Fibroblast of skin of right quadriceps (primary cell): ENCODE results near the gene GP1BB.

Source experiments
- DNase-seq: peaks from one replicate; pipeline ENCODE4 v3.0.0-alpha.2; 2013

GP1BB gene

DNA sequence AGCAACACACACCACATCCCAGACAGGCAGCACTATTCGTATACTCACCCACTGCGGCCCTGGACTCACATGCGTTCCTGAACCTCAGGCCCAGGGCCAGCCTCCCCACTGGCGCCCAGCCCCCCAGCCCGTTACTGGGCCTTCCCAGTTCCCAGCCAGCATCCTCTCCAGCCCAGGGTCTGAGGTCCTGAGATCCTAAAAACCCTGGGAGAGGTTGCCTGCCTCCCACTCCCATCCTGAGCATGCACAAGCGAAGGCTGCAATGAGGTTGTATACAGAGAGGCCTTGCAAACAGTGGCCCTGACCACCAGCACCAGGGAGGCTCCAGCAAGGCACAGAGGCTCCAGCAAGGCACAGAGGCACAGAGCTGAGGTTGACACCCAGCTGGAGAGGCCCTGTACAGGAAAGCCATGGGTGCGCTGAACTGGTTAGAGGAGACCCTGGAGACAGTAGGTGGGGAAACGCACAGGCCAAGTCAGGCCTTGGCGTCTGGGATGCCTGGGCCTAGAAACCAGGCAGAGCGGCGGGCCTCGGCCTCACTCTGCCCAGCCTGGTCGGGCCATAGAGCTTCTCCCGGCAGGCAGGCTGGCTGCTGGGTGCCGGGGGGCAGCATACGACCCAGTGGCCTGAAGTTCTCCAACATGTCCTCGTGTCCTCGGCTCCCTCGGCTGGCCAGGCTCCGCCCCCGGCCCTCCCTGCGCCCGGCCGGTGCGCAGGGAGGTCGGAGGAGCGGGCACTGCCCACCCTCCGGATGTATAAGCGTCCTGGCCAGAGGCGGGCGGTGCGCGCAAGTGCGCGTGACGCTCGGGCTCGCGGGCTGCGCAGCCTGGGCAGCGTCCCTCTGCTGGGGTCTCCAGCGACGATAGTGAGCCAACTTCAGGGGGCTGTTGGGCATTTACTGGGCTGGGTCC, 34.9 kb downstream of the GP1BB start:
- no peak for DNase-seq

DNA sequence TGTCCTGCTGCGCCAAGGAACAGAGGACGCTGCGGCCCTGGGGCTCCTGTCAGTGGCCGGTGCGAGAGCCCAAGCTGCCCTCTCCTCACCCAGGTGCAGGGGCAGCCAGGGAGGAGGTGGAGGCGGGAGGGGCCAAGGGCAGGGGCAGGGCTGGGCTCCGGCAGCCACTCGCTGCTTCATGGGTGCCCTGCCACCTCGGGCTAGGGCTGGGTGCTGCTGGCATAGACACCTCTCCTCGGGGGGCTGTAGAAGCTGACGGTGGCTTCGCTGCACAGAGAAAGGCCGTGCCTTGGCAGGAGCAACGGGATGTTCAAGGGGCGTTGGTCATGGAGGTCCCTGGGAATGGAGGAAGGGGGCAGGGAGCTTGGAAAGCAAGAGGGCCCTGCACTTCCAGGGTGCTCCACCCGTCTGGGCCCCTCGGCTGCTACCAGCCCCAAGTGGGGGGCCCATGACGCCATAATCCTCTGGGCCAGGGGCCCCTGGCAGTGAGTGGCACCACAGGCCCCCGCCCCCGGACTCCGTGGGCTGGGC, 35.6 kb downstream of the GP1BB start:
- no peak for DNase-seq

DNA sequence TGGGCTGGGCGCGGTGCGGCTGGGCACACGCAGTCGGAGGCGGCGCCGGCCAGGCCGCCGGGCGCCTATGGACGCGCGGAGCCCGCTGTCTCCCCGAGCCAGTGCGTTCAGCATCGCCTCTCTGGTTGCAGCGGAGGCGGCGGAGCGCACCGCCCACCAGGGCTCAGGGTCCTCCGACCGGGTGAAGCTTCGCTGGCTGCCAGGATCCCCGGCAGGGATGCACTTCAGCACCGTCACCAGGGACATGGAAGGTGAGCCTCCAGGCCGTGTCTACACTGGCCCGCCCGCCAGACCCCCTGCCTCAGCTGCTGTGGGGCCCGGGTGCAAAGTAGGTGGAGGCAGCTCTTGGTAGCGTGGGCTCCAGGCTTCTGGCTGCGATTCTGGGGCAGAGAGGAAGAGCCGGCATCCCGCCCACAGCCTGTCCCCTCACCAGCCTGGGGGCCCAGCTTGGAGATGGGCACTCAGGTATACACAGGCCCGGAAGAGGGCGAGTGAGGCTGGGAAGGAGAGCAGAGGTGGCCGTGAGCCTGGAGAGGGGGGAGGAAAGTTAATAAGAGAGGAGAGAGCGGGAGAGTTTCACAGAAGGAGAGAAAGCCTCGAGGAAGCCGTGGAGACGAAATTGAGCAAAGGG, 36.2 kb downstream of the GP1BB start:
- DNase-seq: no peak

DNA sequence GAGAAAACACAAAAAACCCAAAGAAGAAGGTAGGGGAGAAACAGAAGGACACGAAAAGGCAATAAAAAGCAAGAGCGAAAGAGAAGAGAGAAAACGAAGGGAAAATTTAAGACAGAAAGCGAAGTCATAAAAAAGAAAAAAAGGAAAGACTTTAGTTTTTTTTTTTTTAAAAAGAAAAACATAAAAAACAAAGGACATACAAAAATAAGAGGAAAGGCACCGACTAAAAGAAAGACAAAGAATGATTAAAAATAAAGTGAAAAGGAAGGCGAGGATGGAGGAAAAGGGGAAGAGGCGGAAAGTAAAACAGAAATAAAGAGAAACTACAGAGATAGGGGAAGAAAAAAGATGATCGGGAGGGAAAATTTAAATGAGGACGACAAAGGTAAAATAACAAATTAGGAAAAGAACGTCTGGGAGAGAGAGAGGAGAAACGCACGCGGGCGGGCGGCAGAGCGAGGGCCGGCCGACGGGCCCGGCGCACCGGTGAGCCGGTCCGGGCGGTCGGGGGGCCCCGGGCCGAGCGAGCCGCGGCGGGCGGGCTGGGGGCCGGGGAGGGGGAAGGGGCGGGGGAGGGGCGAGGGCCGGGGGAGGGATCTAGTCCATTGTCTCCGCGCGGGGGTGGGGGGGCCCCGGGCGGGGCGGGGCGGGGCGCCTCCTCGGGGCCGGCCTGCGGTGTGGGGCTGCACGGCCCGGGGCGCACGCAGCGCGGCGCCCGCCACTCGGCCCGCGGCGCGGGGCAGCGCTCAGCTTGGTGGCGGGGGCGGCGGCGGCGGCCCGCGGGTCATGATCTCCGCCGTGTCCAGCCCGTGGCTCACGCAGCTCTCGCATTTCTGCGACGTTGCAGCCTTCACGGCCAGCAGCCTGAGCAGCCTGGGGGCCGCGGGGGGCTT, 37.0 kb downstream of the GP1BB start, which contains the start of gene TBX1:
Gene TBX1, plus strand, starts transcription at position 721 of the 893 bp plus-strand sequence. Its CDS starts 66 bp downstream, at position 787.
- DNase-seq: no peak

DNA sequence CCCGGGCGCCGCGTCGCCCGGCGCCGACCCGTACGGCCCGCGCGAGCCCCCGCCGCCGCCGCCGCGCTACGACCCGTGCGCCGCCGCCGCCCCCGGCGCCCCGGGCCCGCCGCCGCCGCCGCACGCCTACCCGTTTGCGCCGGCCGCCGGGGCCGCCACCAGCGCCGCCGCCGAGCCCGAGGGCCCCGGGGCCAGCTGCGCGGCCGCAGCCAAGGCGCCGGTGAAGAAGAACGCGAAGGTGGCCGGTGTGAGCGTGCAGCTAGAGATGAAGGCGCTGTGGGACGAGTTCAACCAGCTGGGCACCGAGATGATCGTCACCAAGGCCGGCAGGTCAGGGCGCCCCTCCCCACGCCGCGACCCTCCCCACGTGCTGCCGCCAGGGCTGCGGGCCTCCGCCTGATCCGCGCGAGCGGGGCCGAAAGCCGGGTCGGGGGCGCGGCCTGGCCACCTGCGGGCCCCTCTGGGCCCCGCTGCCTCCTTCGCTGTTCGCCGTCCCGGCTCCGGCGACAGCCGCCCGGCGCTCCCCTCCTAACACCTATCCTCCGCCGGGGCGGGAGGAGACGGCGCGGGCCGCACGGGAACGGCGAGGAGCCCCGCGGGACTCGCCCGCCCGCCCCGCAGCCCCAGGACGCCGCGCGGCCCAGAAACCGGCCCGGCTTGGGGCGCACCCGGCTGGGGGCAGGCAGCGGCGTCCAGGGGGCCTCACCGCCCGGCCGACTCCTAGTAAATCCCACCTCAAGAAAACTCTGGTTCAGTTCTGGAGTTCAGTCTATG, 37.8 kb downstream of the GP1BB start:
- no peak for DNase-seq

DNA sequence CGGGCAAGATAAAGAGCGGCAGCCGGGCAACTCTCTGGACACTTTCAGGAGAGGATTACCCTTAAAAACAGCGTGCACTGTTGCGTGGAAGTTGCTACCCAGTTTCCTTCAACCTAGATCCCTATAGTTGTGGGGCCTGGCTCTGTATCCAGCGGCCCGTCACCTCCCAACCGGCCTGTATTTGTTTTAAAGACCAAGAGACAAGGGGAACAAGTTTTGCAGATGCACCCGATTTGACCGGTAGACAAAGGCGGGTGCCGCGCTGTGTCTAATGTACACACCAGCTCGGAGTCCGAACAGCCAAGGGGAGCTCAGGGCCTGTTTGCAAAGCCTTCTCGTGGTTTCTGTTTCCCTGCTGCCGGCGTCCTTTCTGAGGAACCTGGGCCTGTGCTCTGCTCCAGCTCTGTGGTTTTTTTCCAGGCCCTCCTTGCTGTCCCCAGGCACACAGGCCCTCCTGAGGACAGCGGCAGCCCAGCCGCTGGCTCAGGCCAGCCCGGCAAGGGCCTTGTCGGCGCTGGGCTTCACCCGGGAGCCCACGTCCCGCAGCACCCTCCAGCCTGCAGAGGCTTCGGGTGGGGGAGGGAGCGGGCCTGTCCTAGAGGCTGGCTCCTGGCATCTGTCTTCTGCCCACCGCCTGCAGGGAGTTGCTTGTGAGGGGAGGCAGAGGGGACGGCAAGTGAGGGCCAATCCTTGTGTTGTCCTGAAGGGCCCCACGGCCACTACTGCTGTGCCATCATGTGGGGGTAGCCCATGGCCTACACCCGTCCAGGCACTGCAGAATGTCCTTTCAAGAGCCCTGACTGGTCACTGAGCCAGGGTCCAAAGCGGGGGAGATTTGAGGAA, 38.6 kb downstream of the GP1BB start:
- peak; percentile 17 for DNase-seq

DNA sequence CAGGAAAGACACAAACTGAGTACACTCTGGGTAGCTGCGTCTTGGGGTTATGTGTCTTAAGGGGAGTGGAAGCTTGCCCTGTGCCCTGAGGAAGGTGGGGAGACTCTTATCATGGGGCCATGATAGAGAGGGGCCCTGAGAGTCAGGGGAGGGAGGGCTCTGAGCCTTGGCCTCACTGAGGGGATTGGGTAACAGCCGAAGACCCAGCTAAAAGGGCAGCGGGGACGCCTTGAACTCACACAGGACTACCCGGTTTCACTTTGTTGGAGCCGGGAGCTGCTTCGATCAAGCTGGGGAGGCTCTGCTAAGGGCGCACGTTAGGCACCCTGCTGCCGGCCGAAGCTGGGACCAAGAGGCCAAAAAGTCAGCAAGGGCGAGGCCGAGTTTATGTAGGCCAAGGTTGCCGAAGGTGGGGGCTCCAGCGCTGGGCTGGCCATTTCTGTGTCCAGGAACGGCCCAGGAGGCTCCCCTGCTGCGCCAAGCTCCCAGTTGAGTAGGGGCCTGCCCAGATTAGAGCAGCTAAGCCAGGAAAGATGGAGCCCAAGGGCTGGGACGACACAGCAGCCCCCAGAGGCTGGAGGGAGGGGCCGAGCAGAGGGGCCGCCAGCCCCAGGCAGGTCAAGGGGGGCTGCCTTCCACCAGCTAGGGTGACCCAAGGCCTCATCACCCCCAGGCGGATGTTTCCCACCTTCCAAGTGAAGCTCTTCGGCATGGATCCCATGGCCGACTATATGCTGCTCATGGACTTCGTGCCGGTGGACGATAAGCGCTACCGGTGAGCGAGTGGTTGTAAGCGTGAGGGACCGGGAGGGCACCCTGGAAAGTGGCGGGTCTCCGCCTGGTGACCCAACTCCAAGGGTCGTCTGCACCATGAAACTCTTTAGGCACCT, 39.5 kb downstream of the GP1BB start:
- DNase-seq: no peak

DNA sequence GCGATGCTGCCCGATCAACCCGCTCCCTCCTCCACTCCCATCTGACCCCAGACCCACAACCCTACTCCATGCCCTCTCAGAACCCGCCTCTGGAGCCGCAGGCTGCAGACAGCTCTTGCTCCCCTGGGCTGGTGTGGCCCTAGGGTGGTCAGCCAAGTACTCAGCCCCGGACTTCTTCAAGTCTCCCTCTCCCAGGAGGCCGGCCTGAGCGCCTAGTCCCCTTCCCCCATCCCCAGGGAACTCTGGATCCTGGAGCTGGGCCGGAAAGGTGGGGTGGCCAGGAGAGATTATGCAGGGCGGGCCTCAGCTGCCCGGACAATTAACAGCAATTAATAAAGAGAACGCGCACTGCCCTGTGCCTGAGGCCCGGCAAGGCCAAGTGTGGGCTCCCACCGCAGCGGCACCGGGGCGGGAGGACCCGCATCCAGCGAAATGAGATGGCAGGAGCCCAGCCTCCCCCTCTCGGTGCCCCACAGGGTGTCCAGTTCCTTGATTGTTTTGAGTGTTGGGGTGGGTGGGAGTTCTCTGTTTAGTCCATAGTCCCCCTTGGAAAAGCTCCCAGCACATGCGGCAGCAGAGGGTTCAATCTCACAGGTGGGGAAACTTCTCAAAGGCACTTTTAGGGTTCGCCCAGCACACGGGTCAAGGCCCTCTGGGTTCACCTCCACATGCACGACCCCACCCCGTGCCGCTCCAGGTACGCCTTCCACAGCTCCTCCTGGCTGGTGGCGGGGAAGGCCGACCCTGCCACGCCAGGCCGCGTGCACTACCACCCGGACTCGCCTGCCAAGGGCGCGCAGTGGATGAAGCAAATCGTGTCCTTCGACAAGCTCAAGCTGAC, 40.3 kb downstream of the GP1BB start:
- no peak for DNase-seq

DNA sequence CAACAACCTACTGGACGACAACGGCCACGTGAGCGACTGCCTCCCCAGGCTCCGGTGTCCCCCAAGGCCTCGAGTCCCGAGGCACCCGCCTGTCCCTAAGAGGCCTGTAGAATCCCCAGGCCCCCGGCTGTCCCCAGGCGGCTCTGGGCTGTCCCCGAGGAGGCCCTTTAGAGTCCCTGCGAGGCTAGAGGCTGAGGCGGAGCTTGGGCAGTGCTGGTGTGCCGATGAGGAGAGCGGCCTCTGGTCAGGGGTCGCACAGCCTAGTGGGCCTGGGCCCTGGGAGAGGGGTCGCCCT, 40.9 kb downstream of the GP1BB start:
- DNase-seq: no peak

DNA sequence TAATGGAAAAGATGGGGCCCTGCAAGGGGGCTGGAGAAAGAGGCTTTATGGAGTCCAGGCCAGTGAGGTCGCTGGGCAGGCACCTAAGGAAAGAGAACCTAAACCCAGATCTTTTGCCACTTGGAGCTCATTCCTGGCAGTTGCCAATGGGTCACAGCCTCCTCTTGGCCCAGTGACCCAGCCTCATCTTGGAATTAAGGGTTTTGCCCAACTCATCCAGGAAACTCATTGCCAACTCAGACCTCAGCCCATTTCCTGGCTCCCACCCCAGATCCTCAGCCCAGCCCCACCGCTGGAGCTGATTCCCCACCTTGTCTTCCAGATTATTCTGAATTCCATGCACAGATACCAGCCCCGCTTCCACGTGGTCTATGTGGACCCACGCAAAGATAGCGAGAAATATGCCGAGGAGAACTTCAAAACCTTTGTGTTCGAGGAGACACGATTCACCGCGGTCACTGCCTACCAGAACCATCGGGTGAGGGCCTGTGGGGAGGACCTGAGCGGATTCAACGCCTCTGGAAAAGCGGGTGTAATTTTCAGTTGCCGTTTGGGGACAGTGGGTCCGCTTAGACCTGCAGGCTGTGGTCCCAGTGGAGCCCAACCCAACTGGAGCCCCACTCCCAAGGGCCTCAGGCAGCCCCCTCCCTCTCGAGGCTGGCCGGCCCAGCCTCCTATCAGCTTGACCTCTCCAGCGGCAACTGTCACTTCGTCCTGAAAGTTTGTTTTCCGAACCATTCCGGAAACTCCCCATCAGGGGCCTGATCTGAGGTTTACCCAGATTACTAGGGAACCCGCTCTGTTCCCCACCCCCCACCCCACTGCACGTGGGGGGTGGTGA, 41.5 kb downstream of the GP1BB start:
- DNase-seq: no peak

DNA sequence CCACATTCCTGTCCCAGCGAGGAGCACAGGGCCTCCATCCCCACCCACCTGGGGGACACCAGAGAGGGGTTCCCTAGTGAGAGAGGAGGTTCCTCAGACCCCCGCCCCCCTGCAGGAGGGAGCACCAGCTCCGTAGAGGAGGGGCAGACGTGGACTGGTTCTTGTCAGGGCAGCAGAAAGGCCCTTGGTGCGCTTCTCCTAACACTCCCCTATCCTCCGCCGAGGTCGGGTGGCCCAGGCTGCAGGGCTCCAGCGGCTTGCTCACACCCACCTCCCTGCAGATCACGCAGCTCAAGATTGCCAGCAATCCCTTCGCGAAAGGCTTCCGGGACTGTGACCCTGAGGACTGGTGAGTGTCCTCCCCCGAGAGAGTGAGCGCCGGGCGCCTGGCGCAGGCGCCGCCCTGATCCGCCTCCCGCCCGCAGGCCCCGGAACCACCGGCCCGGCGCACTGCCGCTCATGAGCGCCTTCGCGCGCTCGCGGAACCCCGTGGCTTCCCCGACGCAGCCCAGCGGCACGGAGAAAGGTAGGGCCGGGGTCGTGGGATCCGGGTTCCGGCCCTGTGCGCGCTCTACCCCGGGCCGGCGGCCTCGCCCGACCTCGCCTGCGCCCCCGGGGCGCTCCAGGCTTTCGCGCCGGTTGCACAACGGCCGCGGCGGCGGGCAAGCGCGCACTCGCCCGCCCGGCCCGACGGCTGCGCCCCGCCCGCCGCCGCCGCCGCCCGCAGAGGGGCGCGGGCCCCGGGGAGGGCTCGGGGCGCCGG, 42.3 kb downstream of the GP1BB start:
- no peak for DNase-seq

DNA sequence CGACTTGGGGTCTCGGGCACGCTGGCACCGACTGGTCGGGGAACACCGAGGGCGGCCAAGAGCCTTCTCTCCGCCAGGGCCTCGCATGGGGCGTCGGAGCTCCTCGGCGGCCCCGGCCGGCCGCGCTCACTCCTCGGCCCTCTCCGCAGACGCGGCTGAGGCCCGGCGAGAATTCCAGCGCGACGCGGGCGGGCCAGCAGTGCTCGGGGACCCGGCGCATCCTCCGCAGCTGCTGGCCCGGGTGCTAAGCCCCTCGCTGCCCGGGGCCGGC, 42.8 kb downstream of the GP1BB start:
- DNase-seq: no peak

DNA sequence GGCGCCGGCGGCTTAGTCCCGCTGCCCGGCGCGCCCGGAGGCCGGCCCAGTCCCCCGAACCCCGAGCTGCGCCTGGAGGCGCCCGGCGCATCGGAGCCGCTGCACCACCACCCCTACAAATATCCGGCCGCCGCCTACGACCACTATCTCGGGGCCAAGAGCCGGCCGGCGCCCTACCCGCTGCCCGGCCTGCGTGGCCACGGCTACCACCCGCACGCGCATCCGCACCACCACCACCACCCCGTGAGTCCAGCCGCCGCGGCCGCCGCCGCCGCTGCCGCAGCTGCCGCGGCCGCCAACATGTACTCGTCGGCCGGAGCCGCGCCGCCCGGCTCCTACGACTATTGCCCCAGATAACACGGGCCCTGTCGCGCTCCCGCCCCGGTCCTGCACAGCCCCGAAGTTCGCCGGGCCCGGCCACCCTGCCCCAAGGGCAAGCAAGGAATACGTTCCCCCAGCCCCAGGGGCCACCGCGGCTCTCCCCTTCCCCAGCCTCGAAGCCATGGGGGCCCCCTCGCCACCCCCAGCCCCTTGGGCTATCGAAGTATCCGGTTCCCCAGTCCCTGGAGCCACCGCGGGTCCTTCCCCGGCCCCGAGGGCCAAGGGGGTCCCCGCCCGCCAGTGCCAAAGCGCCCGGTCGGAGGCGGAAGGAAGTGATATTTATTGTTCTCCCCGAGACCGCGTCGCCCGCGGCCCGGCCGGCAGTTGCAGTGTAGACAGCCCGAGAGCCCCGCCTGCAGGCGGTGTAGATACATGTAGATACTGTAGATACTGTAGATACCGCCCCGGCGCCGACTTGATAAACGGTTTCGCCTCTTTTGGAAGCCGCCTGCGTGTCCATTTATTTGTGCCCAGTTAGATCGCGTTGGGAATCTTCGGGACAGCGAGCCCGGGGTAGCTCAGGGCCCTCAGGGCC, 43.4 kb downstream of the GP1BB start:
- DNase-seq: no peak

DNA sequence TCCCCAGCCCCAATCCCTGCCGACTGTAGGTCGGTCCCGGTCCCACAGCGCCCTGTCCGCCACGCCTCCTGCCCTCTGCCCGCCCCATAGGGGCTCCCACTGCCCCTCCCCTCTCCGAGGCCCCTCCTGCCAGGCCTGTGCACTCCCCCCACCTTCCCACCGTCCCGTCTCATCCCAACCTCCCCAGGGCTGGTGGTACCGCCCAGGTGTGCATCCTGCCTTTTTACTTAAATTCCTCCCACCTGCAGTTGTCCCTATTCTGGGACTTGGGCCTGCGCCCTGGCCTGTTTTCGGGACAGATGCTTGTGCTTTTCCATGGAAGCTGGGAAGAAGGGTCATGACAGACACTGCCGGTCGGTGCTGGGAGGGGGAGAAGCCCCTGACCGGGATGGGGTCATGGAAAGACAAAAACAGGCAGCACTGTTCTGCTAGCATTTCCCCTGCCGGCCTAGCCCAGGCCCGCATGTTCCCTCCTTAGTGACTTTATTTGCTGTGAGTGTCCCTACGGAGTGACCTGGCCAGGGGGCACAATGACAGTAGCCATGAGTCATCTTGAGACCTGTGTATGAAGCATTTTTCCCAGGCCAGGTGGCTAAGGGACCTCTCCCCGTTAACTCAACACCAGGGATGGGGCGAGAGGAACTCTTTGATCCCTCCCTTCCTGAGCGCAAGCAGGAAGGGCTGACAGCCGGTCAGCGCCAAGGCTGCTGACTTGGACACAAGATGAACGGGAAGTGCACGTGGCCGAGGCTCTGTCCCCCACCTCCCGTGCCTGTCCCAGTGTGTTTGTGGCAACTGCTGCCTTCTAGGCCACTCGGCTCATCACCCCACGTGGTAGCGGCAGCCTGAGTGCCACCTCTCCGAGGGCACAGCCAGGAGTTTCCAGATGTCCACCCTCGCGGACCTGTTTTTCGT, 44.3 kb downstream of the GP1BB start:
- DNase-seq: no peak

DNA sequence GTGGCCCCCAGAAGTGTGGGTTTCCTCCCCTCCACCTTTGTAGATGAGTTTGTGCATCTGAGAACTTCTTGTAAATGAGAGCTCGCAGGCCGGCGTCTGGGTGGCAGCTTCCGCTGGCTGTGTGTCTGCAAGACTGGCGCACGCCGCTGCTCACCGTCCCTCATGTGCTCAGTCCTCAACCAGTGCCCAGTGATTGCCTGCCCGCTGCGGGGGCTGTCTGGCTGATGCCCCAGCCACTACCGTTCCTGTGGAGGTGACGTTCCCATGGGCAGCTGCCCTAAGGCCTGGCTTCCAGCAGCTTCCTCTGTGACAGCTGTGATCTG, 46.0 kb downstream of the GP1BB start:
- no peak for DNase-seq
